Activated naive CD8-positive, alpha-beta T cell treated with anti-CD3 and anti-CD28 coated beads for 36 hours (primary cell): ENCODE results near the gene RAB19. TPM values are rescaled to one million over a fixed set of nuclear protein-coding genes. Genes with fewer than 3 reads are reported as not detected.

Source experiments
- DNase-seq: peaks from one replicate; pipeline ENCODE4 v3.0.0; 2021
- H3K27ac Mint-ChIP-seq: one replicate; pipeline ENCODE4 v1.8.0; 2022; ENCODE audit warnings: mild to moderate bottlenecking, moderate library complexity, mixed read lengths
- H3K27me3 Mint-ChIP-seq: one replicate; pipeline ENCODE4 v1.8.0; 2022; ENCODE audit warnings: mild to moderate bottlenecking, mixed read lengths
- H3K36me3 Mint-ChIP-seq: one replicate; pipeline ENCODE4 v1.8.0; 2021; ENCODE audit warnings: mild to moderate bottlenecking, mixed read lengths
- H3K4me1 Mint-ChIP-seq: one replicate; pipeline ENCODE4 v1.8.0; 2021; ENCODE audit warnings: mixed read lengths
- H3K4me3 Mint-ChIP-seq: one replicate; pipeline ENCODE4 v1.8.0; 2022; ENCODE audit warnings: mild to moderate bottlenecking, moderate library complexity, mixed read lengths
- H3K9me3 Mint-ChIP-seq: one replicate; pipeline ENCODE4 v1.8.0; 2022; ENCODE audit warnings: mixed read lengths
- total RNA-seq, 2 experiments: library from RNA; stranded (reverse); gene quantifications; one replicate each; pipeline ENCODE4 v1.2.3, GENCODE V29; 2021

Gene RAB19
- total RNA-seq, 2 experiments from 2014 or later: 6.8 to 7.6 TPM

GRCh38 chr7:140454657-140455015, 50.8 kb downstream of the RAB19 start:
- no peaks in the 10 kb centered on the region for H3K27me3 Mint-ChIP-seq
- peaks cover 12% of the 10 kb centered on the region for H3K36me3 Mint-ChIP-seq
- peaks cover 23% of the 10 kb centered on the region for H3K4me1 Mint-ChIP-seq
- H3K4me3 Mint-ChIP-seq: no peak overlapping the region
- no peaks in the 10 kb centered on the region for H3K9me3 Mint-ChIP-seq
- no peak for DNase-seq
- H3K27ac Mint-ChIP-seq: peak overlapping the region; percentile 47

DNA sequence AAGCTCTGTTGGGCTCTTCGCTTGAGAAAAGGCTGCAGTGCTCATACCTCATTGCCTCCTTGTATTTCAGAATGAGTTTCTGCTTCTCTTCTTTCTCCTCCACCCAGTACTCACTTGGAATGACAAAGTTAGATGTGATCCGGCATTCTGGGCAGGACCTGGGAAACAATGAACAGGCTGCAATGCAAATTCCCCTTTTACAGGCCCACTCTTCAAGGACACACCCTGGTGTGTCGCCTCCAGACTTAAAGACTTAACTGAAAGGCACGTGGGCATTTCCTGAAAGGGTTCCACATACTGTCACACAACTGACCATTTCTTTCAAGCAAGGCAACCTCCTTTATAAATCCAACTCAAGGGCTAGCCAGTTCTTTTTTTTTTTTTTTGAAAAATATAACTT, 51.9 kb downstream of the RAB19 start:
- H3K9me3 Mint-ChIP-seq: no peaks in the 10 kb centered on the region
- H3K4me1 Mint-ChIP-seq: peaks cover 16% of the 10 kb centered on the region
- DNase-seq: no peak
- H3K36me3 Mint-ChIP-seq: peaks cover 15% of the 10 kb centered on the region
- no peak overlapping the region for H3K27ac Mint-ChIP-seq
- H3K27me3 Mint-ChIP-seq: no peaks in the 10 kb centered on the region
- H3K4me3 Mint-ChIP-seq: no peak overlapping the region

DNA sequence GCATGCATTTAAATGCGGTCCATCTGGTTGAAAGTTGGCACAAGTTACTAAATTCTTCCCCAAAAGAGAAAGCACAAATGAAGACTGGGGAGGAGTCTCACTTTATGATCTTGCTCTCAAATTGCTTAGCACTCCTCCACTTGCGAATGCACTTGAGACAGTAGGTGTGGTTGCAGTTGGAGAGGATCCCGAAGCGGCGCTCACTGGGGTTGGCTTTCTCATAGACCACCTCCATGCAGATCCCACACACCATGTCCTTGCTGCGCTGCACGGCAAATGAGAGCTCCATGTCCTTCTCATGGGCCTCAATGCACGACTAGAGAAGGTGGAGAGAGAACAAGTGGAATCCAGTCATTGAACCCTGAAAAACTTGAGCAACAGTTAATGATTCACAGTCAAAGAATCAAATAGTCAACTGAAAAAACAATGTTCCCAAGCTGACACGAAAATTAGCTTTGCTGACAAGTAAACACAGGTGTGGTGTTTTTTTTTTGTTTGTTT, 52.7 kb downstream of the RAB19 start:
- DNase-seq: no peak
- no peaks in the 10 kb centered on the region for H3K27me3 Mint-ChIP-seq
- peaks cover 16% of the 10 kb centered on the region for H3K4me1 Mint-ChIP-seq
- H3K4me3 Mint-ChIP-seq: no peak overlapping the region
- no peaks in the 10 kb centered on the region for H3K9me3 Mint-ChIP-seq
- peaks cover 15% of the 10 kb centered on the region for H3K36me3 Mint-ChIP-seq
- no peak overlapping the region for H3K27ac Mint-ChIP-seq

GRCh38 chr7:140458201-140458600, 54.3 kb downstream of the RAB19 start:
- no peaks in the 10 kb centered on the region for H3K9me3 Mint-ChIP-seq
- H3K4me1 Mint-ChIP-seq: peaks cover 19% of the 10 kb centered on the region
- H3K27me3 Mint-ChIP-seq: no peaks in the 10 kb centered on the region
- H3K4me3 Mint-ChIP-seq: no peak overlapping the region
- DNase-seq: no peak
- H3K27ac Mint-ChIP-seq: no peak overlapping the region
- H3K36me3 Mint-ChIP-seq: peaks cover 12% of the 10 kb centered on the region

DNA sequence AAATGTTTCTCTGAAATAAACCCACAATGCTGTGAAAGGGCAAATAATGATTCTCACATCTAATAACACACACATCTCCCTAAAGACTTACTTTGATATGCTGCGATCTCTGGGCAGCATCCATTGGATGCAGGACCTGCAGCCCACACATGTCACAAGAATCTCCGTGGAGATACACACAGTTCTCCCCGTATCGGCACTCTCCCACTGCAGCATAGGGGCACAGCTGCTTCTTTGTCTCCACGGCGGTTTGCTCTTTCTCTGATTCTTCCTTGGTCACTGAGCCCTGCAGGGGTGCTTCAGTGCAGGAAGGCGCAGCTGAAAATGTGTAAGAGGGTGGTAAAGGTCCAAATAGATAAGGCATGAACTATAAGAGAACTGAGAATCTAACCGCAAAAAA, 55.1 kb downstream of the RAB19 start:
- H3K9me3 Mint-ChIP-seq: no peaks in the 10 kb centered on the region
- H3K4me3 Mint-ChIP-seq: no peak overlapping the region

GRCh38 chr7:140463111-140463510, 59.3 kb downstream of the RAB19 start:
- no peak overlapping the region for H3K4me3 Mint-ChIP-seq
- peaks cover 4% of the 10 kb centered on the region for H3K36me3 Mint-ChIP-seq
- no peaks in the 10 kb centered on the region for H3K27me3 Mint-ChIP-seq
- no peak for DNase-seq
- no peak overlapping the region for H3K27ac Mint-ChIP-seq
- H3K4me1 Mint-ChIP-seq: peaks cover 13% of the 10 kb centered on the region
- H3K9me3 Mint-ChIP-seq: no peaks in the 10 kb centered on the region

More for the DNA sequence above, 55.1 kb downstream of the RAB19 start:
- Mint-ChIP-seq H3K36me3 (peaks cover 11% of the 10 kb centered on the region), H3K4me1 (peaks cover 22% of the 10 kb centered on the region), H3K27ac (no peak overlapping the region), H3K27me3 (no peaks in the 10 kb centered on the region)
- DNase-seq: no peak

- Mint-ChIP-seq H3K4me1 (peaks cover 38% of the 10 kb centered on the region), H3K27me3 (no peaks in the 10 kb centered on the region), H3K27ac (no peak overlapping the region), H3K36me3 (peaks cover 2% of the 10 kb centered on the region), H3K4me3 (no peak overlapping the region), H3K9me3 (no peaks in the 10 kb centered on the region)
- DNase-seq: peak; percentile 7
These were observed 72.0 kb downstream of the RAB19 start for GRCh38 chr7:140475747-140476333.

GRCh38 chr7:140476698-140477261, 72.9 kb downstream of the RAB19 start:
- H3K4me3 Mint-ChIP-seq: peak overlapping the region; percentile 94
- H3K27me3 Mint-ChIP-seq: no peaks in the 10 kb centered on the region
- DNase-seq: no peak
- peak overlapping the region; percentile 65 for H3K27ac Mint-ChIP-seq
- peaks cover 2% of the 10 kb centered on the region for H3K36me3 Mint-ChIP-seq
- H3K9me3 Mint-ChIP-seq: no peaks in the 10 kb centered on the region
- H3K4me1 Mint-ChIP-seq: peaks cover 37% of the 10 kb centered on the region

Other genes with a start within 250 kb of the RAB19 start
- gene KDM7A, start 227.1 kb upstream of the RAB19 start, total RNA-seq: 1 to 10 TPM; 7.5 to 7.9 TPM
- gene SLC37A3, start 5.5 kb upstream of the RAB19 start, total RNA-seq: 10 to 100 TPM; 26.2 to 27.2 TPM
- 10 to 100 TPM; 47.7 to 48.1 TPM for gene MKRN1, start 75.4 kb downstream of the RAB19 start, total RNA-seq
- not detected for gene DENND2A, start 236.8 kb downstream of the RAB19 start, total RNA-seq